ENCODE measurements around the gene MTA3. TPM values are rescaled to one million over a fixed set of nuclear protein-coding genes. Genes with fewer than 3 reads are reported as not detected.
A peak's percentile ranks its signal among the peaks of the same experiment; 100 is the strongest.

The MTA3 gene
- polyA plus RNA-seq, 4 donors, result 65.6 to 79.2 (median 71.2) TPM

DNA sequence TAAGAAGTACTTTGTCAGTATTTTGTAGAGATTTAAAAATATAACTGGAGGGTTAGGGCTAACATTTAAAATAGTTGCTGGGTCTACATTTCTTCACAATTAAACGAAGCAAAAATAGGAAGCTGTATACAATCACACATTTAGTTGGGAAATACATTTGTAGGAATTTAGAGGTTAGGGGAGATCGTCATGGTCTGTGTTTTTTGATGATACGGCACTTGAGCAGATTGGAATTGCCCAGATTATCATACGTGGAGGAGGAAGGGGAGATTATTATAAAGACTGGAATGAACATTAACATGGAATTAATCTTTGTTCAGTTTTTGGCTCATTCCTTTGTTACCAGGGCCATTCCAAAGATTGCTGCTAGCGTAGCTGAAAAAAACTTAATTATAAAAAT, 84.6 kb downstream of the MTA3 start:
- DNase-seq (ENCODE audit: low read depth in 4 of 4, low spot score in 3 of 4), result no peak

DNA sequence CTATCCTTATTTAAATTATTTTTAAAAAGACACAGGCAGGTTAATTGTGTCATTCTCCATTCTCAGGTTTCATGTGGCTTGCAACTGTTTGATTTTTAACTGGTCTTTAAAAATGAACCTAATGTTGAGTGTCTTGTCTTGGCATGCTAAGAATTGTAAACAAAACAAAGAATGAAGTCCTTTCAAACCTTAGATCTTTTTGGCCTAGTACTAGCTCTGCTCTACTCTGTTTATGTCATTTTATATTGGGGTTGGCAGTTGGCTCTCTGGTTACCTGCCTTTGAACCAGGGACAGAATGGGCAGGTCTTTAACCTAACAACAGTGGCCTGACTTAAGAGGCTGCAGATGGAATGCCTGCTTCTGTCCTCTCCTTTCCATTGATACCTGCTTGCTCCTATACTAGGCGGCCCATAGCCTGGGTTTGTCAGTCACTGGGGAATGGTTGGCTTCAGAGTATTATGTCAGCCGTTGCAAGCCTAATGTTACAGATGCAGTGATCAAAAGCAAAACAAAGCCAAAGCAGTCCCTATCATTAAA, 85.5 kb downstream of the MTA3 start:
- no peak for DNase-seq (ENCODE audit: low read depth in 4 of 4, low spot score in 3 of 4)

DNA sequence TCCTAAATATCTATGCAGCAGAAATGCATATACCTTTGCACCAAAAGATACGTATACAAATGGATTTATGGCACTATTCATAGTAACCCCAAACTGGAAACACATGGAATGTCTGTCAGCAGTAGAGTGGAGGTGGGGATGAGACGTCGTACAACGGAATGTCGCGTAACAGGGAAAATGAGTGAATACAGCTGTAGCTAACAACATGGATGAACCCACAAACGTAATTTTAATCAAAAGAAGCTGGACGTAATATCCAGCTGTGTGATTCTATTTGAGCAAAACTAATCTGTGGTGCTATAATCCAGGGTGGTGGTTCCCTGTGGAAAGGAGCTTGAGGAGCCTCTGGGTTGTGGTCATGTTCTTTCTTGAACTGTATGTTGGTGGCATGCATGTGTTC, 89.9 kb downstream of the MTA3 start:
- no peak for DNase-seq (ENCODE audit: low read depth in 4 of 4, low spot score in 3 of 4)

DNA sequence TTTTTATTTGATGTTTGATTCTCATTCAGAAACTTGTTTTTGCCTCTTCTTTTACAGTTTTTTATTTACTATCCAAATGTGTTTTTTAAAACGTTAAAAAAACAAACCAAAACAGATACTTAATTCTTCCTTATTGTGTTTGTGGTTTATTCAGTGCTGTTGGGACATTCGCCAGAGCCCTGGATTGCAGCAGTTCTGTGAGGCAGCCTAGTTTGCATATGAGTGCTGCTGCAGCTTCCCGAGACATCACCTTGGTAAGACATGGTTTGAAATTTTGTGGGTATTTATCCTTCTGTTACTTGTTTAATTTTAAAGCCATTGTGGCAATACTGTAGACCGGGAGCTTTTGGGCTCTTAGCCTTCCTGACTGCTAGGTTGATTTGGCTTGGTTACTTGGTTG, 91.2 kb downstream of the MTA3 start:
- DNase-seq (ENCODE audit: low read depth in 4 of 4, low spot score in 3 of 4), result no peak

DNA sequence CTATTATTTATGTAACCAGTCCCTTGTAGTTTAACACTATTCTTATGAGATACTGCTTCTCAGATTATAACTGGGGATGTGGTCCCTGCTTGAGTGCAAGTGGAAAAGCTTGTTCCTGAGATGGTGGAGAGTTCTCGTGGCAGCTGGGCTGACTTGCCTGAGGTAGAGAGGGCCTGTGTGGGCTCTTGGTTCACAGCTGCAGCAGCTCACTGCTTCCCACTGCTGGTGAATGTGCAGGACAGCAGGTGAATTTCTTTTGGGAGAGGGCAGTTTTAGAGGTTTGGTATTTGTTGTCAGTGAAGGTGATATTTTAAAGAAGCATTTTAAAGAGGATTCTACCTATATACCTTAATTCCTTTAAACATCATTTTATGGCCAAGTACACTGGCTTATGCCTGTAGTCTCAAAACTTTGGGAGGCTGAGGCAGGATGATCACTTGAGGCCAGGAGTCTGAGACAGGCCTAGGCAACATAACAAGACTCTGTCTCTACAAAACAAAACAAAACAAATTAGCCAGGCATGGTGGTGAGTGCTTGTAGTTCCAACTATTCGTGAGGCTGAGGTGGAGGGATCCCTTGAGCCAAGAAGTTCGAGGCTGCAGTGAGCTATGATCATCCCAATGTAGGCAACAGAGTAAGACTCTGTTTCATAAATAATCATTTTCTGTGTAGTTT, 94.8 kb downstream of the MTA3 start:
- peak; percentile 43 to 70 (median 58) for DNase-seq (ENCODE audit: low read depth in 4 of 4, low spot score in 3 of 4)

DNA sequence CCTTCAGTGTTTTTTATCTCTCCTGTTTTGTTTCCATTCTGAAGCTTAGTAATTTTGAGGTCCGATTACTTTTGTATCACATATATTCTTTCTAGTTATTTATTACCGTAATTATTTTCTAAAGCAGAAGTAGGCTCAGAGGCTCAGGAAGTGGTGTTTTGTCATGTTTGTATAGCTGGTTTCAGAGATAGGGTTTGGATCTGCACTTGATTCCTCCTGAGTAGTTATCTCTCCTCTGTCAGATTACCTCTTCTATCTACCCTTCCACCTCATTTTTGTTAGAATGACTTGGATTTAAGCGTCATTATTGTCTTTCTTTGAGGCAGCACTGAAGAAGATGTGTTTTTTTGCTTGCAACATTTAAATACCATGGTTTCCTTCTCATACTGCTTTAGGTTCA, 95.4 kb downstream of the MTA3 start:
- DNase-seq (ENCODE audit: low read depth in 4 of 4, low spot score in 3 of 4), result no peak

DNA sequence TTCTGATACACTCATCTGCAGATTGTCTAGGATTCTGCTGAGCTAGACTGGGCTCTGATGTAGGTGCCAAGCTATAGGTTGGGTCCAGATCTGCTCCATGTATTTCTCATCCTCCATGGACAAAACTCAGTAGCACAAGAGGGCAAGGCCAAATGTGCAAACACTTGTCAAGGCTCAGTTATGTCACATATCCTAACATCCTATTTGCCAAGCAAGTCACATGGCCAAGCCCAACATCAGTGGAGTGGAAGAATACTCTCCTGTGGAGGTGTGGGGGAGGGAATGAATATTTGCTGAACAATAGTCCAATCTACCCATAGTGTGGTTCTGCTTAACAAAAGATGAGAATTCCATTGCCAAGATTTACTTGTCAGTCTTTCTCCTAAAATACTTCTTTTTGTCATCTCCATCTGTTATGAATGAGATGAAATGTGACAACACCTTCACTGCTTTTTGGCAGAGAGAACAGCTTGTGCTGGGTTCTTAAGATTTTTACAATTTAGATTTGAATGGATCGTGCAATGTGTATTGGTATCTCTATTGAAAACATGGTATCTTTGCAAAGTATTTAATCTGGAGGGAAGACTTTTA, 105.7 kb downstream of the MTA3 start:
- DNase-seq (ENCODE audit: low read depth in 4 of 4, low spot score in 3 of 4), result no peak

DNA sequence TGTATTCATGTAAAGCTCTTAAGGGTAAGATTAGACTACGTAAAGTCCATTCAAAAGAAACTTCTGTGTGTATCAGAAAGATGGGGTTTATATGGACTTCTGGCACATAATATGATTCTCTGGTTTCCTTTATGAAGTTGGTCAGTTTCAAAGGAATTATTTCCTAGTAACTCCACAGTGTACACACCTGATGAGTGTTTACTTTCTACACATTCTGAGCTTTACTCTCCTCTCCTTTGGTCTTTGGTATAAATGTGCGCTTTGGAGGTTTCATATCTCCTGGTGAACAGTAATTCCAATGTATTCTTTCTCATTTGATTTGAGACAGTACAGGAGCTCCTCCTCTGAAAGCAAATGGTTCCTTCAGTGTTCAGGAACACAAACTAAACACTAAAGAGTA, 107.4 kb downstream of the MTA3 start:
- no peak for DNase-seq (ENCODE audit: low read depth in 4 of 4, low spot score in 3 of 4)

DNA sequence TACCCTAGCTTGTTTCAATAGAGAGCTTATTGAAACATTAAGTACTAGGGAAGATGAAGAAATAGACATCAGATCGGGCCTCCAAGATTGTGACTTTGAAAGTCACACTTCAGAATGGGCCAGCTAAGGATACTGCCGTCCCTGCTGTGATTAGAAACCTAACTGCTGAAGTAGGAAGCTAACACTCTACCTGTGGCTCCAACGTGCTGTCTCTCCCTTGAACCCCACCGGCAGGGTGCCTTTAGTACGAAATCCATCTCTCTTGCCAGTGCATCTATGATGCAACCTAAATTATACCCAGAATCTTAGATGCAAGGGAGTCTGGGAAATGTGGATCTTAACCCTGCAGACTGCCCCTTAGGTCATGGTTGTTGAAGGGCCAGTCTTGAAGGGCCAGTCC, 116.9 kb downstream of the MTA3 start:
- no peak for DNase-seq (ENCODE audit: low read depth in 4 of 4, low spot score in 3 of 4)

DNA sequence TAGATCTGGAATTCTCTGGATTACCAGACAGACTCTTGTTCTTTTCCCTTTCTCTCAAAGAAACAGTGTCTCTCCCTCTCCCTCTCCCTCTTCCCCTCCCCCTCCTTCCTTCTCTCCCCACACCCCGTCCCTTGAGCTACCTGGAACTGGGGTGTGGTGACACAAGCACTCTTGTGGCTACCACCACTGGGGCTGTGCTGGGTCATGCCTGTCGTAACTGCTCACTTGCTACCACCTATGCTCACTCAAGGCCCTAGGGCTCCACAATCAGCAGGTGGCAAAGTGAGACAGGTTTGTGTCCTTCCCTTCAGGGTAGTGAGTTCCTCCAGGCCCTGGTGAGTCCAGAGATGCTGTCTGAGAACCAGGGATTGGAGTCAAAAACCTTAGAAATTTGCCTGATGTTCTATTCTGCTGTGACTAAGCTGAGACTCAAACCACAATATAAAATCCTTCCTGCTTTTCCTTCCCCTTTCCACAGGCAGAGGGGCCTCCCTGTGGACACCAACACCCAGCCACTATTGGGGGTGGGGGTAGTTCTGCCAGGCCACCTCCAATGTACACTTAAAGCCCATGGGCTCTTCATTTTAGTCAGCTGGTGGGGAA, 124.7 kb downstream of the MTA3 start:
- DNase-seq (ENCODE audit: low read depth in 4 of 4, low spot score in 3 of 4), result no peak

DNA sequence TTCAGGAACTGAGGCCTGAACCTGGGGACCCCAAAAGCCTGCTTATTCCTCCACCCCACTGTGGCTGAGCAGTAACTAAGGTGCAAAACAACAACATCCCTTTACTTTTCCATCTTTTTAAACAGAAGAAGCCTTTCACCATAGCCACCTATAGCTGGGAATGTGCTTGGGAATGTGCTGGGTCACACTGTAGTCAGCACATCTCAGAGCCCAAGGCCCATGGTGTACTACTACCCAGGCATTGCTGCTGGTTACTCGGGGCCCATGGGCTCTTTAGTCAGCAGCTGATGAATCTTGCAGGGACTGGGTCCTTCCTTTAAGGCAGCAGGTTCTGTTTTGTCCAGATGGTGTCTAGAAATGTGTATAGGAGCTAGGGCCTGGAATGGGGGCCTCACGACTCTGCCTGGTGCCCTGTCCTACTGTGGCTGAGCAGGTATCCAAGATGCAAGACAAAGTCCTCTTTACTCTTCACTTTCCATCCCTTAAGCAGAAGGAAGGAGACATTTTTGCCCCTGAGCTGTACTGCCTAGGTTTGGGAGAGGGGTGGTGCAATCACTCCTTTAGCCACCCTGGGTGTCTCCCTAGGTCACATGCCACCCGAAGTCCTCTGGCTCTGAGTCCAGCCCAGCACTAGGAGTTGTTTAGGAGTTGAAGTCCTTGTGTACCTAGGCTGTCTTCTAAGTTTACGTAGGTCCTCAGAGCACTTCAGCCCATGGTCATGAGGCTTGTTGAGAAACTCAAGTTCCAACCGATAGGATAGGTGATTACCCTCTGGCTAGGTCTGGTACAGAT, 125.5 kb downstream of the MTA3 start:
- no peak for DNase-seq (ENCODE audit: low read depth in 4 of 4, low spot score in 3 of 4)

DNA sequence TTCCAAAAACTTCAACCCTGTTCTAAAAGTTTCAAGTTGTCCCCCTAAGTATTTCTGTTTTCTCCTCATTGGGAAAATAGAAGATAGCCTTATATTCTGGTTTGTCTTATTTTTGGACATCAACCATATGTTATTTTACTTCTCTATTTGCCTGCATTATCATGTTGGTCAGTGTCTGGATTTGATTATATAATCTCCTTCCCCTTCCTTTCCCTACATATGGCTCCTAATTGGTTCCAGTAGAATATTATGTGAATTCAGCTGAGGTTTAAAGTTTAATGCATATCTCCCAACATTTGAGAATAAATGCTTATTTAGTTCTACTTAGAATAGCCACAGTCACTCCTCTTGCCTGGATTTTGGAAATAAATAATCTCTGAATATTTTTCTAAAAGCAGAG, 128.6 kb downstream of the MTA3 start:
- no peak for DNase-seq (ENCODE audit: low read depth in 4 of 4, low spot score in 3 of 4)

DNA sequence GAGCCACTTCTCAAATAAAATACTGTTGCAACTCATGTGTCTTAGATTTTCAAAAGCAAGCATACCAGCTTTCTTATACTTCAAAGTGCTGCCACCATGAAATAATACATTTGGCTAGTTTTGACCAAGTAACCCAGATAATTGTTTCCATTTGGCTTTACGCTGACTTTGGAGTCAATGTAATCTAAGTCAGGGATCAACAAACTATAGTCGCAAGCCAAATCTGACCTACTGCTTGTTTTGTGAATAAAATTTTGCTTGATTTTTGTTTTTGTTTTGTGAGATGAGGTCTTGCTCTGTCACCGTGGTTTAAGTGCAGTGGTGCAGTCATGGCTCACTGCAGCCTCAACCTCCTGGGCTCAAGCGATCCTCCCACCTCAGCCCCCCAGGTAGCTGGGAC, 130.5 kb downstream of the MTA3 start:
- DNase-seq (ENCODE audit: low read depth in 4 of 4, low spot score in 3 of 4), result no peak

DNA sequence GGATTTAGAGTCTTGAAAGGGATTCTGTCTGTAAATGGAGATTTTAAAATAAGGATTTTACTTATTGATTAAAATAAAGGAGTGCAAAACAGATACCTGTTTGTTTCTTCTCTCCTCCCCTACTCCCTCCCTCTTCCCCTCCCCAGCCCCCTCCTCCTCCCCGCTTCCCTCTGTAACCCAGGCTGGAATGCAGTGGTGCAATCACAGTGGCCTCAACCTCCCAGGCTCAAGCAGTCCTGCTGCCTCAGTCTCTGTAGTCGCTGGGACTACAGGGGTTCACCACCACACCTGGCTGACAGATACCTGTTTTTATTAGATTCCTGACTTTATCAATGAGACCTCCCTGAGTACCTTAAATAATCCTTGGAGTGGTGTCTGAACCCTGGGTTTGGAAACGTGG, 138.4 kb downstream of the MTA3 start:
- DNase-seq (ENCODE audit: low read depth in 4 of 4, low spot score in 3 of 4), result no peak

DNA sequence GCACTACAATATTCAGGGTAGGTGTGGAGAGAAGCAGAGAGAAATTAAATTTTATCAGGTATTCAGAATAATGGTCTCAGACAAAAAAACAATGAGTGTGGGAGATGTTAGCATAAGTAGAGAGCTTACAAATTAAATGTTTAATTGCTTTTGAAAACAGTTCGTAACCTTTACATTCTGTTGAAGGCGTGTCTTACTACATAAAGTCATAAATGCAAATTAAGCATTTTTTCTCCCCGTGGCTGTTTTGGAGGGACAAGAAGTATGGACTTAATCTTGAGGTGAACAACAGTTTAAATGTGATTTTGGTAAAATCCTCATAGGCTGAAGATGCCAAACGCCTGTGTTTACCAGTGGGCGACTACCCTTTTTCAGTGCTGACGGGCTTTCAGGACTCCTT, 139.7 kb downstream of the MTA3 start:
- no peak for DNase-seq (ENCODE audit: low read depth in 4 of 4, low spot score in 3 of 4)

DNA sequence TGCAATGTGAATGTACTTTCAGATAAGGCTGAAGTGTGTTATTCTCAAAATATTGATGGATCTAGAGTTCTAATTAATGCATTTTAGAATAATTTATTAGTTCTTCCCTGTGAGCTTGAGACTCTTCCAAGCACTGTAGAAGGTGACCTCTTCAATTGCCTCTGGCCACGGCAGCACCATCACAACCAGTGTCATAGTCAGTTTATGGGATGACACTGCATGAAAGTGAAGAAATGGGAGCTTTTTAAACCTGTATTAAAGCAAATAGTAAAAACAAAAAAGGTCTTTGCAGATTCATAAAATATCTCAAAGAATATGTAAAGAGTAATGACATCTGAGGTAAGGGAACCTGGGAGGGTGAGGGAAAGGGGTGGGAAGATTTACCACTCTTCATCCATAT, 143.5 kb downstream of the MTA3 start:
- DNase-seq (ENCODE audit: low read depth in 4 of 4, low spot score in 3 of 4), result no peak

DNA sequence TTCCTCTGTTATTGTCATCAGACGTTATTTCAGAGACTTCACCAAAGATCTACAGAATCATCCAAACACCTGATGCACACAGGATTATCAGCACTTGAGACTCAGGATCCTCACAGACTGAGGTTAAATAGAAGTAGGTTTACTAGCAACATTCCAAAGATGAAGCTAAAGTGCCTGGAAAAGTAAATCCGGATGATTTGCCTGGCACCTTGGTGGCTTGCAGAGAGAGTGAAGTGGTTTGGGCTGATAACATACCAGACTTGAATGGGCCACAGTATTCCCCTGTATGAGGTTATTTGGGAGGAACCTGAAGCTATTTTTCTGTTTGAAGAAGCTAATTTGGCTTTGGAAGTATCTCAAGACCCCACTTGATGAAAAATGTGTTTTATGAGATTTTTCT, 144.5 kb downstream of the MTA3 start:
- no peak for DNase-seq (ENCODE audit: low read depth in 4 of 4, low spot score in 3 of 4)

DNA sequence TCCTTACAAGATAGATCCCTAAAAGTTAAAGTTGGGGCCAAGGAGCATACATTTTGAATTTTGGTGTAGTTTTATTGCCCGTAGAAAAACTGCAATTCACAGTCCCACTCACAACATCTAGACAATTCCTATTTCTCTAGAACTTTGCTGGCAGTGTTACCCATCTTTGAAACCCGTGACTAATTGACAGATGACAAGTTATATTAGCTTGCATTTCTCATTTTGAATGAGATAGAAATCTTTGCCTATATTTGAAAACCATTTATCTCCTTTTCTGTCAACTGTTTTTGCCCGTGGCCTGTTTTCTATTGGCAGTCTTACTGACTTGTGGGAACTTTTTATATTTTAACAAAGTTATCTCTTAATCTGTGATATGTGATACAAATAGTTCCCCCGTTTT, 145.5 kb downstream of the MTA3 start:
- DNase-seq (ENCODE audit: low read depth in 4 of 4, low spot score in 3 of 4), result no peak

DNA sequence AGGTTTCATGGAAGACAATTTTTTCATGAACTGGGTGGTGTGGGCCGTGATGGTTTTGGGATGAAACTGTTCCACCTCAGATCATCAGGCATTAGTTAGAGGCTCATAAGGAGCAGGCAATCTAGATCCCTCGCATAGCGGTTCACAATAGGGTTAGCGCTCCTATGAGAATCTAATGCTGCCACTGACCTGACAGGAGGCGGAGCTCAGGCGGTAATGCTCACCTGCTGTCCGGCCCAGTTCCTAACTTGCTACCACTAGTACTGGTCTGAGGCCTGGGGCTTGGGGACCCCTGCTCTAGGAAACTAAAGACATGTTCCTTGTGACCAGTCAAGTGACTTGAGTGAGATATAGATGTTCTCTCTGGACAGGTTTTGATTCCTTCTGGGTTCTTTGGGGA, 146.3 kb downstream of the MTA3 start:
- no peak for DNase-seq (ENCODE audit: low read depth in 4 of 4, low spot score in 3 of 4)

DNA sequence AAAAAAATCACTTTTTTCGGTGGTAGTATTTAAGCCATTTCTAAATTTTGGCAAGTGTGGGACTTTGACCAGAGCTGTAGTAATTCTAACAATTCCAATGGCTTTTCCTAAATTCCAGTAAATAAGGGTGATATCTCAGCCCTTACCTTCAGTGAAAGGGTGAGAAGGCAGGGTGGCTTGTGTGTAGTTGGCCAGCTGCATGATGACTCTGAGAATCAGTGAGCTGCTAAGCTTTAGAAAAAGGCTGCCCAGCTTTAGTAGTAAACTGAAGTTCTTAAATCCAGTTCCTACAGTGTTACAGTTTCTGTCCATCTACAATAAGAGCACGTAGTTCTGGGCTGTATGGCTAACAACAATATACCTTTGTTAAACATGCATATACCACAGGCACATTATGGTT, 153.5 kb downstream of the MTA3 start:
- no peak for DNase-seq (ENCODE audit: low read depth in 4 of 4, low spot score in 3 of 4)

Measured in left renal pelvis (tissue), 4 donors.